HEK293 (cell line): ENCODE results near the gene SLC4A1AP.
"Not testable (repeated sequence)": the region's sequence is repeated elsewhere in the genome, so short reads cannot be mapped to it uniquely, and the experiment has no call there.

Experiments
- CTCF ChIA-PET: fragments of 350-600 bp; formaldehyde crosslinking; extraction: SDS; loops from one replicate; lab custom pipeline; 2021; ENCODE audit warnings: antibody characterized with exemption; lab: Yijun Ruan, JAX
- POLR2A ChIA-PET: fragments of 300-600 bp; formaldehyde crosslinking; extraction: SDS; loops from one replicate; lab custom pipeline; 2020; ENCODE audit warnings: antibody characterized with exemption, inconsistent platforms; lab: Yijun Ruan, JAX
- H3K27ac ChIP-seq: fragments of 200-500 bp; sonication (Bioruptor generic); 2 replicates; pipeline ENCODE4 v1.5.1; 2014; ENCODE audit warnings: low read depth, low read length, control low read depth, inconsistent platforms; ENCODE audit errors: extremely low read depth
- H3K36me3 ChIP-seq, 2 experiments: fragments of 200-500 bp in 1 of 2; sonication (Bioruptor generic) in 1 of 2; 1 replicate in 1 of 2; 2 replicates in 1 of 2; pipeline ENCODE4 v1.5.1; 2014 to 2017; ENCODE audit warnings: inconsistent platforms in 2 of 2, low read length in 2 of 2; ENCODE audit not compliant: control insufficient read depth in 2 of 2, insufficient read depth in 1 of 2
- H3K4me1 ChIP-seq: fragments of 200-500 bp; sonication (Bioruptor generic); 2 replicates; pipeline ENCODE4 v1.5.1; 2014; ENCODE audit warnings: mild to moderate bottlenecking, low read length, inconsistent platforms; ENCODE audit not compliant: control insufficient read depth, insufficient read depth
- H3K4me3 ChIP-seq: 2 replicates; pipeline ENCODE4 v1.5.1; 2011; ENCODE audit warnings: low read depth, mild to moderate bottlenecking, control low read depth, low read length, moderate library complexity
- H3K9me3 ChIP-seq: fragments of 200-500 bp; sonication (Bioruptor generic); 2 replicates; pipeline ENCODE4 v1.5.1; 2014; ENCODE audit warnings: low read depth, low read length, inconsistent platforms; ENCODE audit not compliant: control insufficient read depth, insufficient read depth
- ATF2 ChIP-seq: fragments of 450-650 bp; formaldehyde crosslinking; IDR thresholded peaks from 2 replicates; pipeline ENCODE4 v1.5.1; 2016; ENCODE audit warnings: missing biosample characterization, missing genetic modification characterization, low read depth
- BCL11A ChIP-seq: fragments of 450-650 bp; formaldehyde crosslinking; IDR thresholded peaks from 2 replicates; pipeline ENCODE4 v1.5.1; 2016; ENCODE audit warnings: low read depth, missing biosample characterization, missing genetic modification characterization
- CTCF ChIP-seq: fragments of 450-650 bp; formaldehyde crosslinking; IDR thresholded peaks from 2 replicates; pipeline ENCODE4 v1.5.1; 2016; ENCODE audit warnings: missing biosample characterization, missing genetic modification characterization
- GLI2 ChIP-seq: fragments of 450-650 bp; formaldehyde crosslinking; IDR thresholded peaks from 2 replicates; pipeline ENCODE4; 2017; ENCODE audit warnings: missing biosample characterization, missing genetic modification characterization, low read depth, borderline replicate concordance
- GLIS1 ChIP-seq: fragments of 450-650 bp; formaldehyde crosslinking; IDR thresholded peaks from 2 replicates; pipeline ENCODE4 v1.5.1; 2016; ENCODE audit warnings: missing biosample characterization, missing genetic modification characterization
- GLIS2 ChIP-seq: fragments of 450-650 bp; formaldehyde crosslinking; IDR thresholded peaks from 2 replicates; pipeline ENCODE4 v1.5.1; 2016; ENCODE audit warnings: missing biosample characterization, missing genetic modification characterization
- KLF10 ChIP-seq: fragments of 450-650 bp; IDR thresholded peaks from 2 replicates; pipeline ENCODE4 v1.5.1; 2018; ENCODE audit warnings: missing biosample characterization, mild to moderate bottlenecking, missing genetic modification characterization
- PRDM1 ChIP-seq: fragments of 450-650 bp; formaldehyde crosslinking; IDR thresholded peaks from 2 replicates; pipeline ENCODE4; 2016; ENCODE audit warnings: missing biosample characterization, missing genetic modification characterization
- REPIN1 ChIP-seq: fragments of 450-650 bp; formaldehyde crosslinking; IDR thresholded peaks from 2 replicates; pipeline ENCODE4 v1.5.1; 2017; ENCODE audit warnings: missing biosample characterization, missing genetic modification characterization, low read depth
- SETDB1 ChIP-seq: IDR thresholded peaks from one replicate; pipeline ENCODE4 v1.6.1; 2017; ENCODE audit warnings: mild to moderate bottlenecking, low read length, moderate library complexity, mixed read lengths; ENCODE audit not compliant: insufficient read length
- SP7 ChIP-seq: fragments of 450-650 bp; formaldehyde crosslinking; IDR thresholded peaks from 2 replicates; pipeline ENCODE4 v1.5.1; 2016; ENCODE audit warnings: missing biosample characterization, missing genetic modification characterization
- ZBTB8A ChIP-seq: fragments of 450-650 bp; formaldehyde crosslinking; IDR thresholded peaks from 2 replicates; pipeline ENCODE4 v1.5.1; 2016; ENCODE audit warnings: missing biosample characterization, missing genetic modification characterization
- ZNF148 ChIP-seq: fragments of 450-650 bp; formaldehyde crosslinking; IDR thresholded peaks from 2 replicates; pipeline ENCODE4 v1.5.0; 2017; ENCODE audit warnings: missing biosample characterization, missing genetic modification characterization, borderline replicate concordance
- ZNF174 ChIP-seq: fragments of 450-650 bp; formaldehyde crosslinking; IDR thresholded peaks from 2 replicates; pipeline ENCODE4 v1.5.0; 2017; ENCODE audit warnings: missing biosample characterization, mild to moderate bottlenecking, missing genetic modification characterization
- ZNF292 ChIP-seq: fragments of 450-650 bp; formaldehyde crosslinking; IDR thresholded peaks from 2 replicates; pipeline ENCODE4 v1.5.1; 2016; ENCODE audit warnings: low read depth, missing biosample characterization, missing genetic modification characterization, borderline replicate concordance
- ZNF362 ChIP-seq: fragments of 450-650 bp; formaldehyde crosslinking; IDR thresholded peaks from 2 replicates; pipeline ENCODE4 v1.5.1; 2016; ENCODE audit warnings: missing biosample characterization, missing genetic modification characterization
- ZNF501 ChIP-seq: fragments of 450-650 bp; formaldehyde crosslinking; IDR thresholded peaks from 2 replicates; pipeline ENCODE4 v1.5.1; 2016; ENCODE audit warnings: missing biosample characterization, missing genetic modification characterization
- ZNF513 ChIP-seq: fragments of 450-650 bp; IDR thresholded peaks from 2 replicates; pipeline ENCODE4 v1.5.1; 2018; ENCODE audit warnings: missing biosample characterization, missing genetic modification characterization
- ZNF521 ChIP-seq: fragments of 450-650 bp; formaldehyde crosslinking; IDR thresholded peaks from 2 replicates; pipeline ENCODE4 v1.5.1; 2017; ENCODE audit warnings: missing biosample characterization, mild to moderate bottlenecking, missing genetic modification characterization
- ZNF530 ChIP-seq: fragments of 450-650 bp; formaldehyde crosslinking; IDR thresholded peaks from 2 replicates; pipeline ENCODE4 v1.5.1; 2016; ENCODE audit warnings: low read depth, missing biosample characterization, missing genetic modification characterization
- ZNF654 ChIP-seq: fragments of 450-650 bp; formaldehyde crosslinking; IDR thresholded peaks from 2 replicates; pipeline ENCODE4 v1.5.1; 2016; ENCODE audit warnings: low read depth, missing biosample characterization, missing genetic modification characterization
- ZNF660 ChIP-seq: fragments of 450-650 bp; IDR thresholded peaks from 2 replicates; pipeline ENCODE4 v1.5.1; 2018; ENCODE audit warnings: missing biosample characterization, mild to moderate bottlenecking, missing genetic modification characterization
- ZNF768 ChIP-seq: fragments of 450-650 bp; formaldehyde crosslinking; IDR thresholded peaks from 2 replicates; pipeline ENCODE4 v1.5.1; 2018; ENCODE audit warnings: missing biosample characterization, mild to moderate bottlenecking, missing genetic modification characterization
- ZSCAN23 ChIP-seq: fragments of 450-650 bp; formaldehyde crosslinking; IDR thresholded peaks from 2 replicates; pipeline ENCODE4 v1.5.1; 2016; ENCODE audit warnings: missing biosample characterization, missing genetic modification characterization

The SLC4A1AP gene

GRCh38 chr2:27682334-27682771 lies 18.7 kb downstream of the SLC4A1AP start:
- H3K9me3 ChIP-seq, H3K4me3 ChIP-seq, H3K4me1 ChIP-seq, H3K27ac ChIP-seq: not testable (repeated sequence)
- ChIA-PET CTCF (interaction anchor here (0.6 to 4.1 kb wide), 45 partner anchors 10 to 1163 kb away, joined by 3 to 66 read pairs (median 4); partner anchors contain the start of genes EIF2B4, NRBP1, PPM1G and SLC4A1AP), POLR2A (interaction anchor here (0.7 kb wide), 2 partner anchors 9 to 725 kb away, joined by 3 to 4 read pairs; no protein-coding TSS in a partner anchor)
- peaks cover 70 to 83% of the 10 kb centered on the region in 2 experiments for H3K36me3 ChIP-seq
- peak; percentile 54; the same call in 1 of the 2 replicates for TF ChIP-seq PRDM1 (tag by site-specific recombination)
- TF ChIP-seq SP7: 0 out of 2 replicates have a peak, but pooled peaks have one; percentile 13
- peak; percentile 82 for TF ChIP-seq ZNF362 (tag by site-specific recombination)

GRCh38 chr2:27683390-27684071 lies 19.8 kb downstream of the SLC4A1AP start:
- H3K9me3 ChIP-seq: no peaks in the 10 kb centered on the region
- ChIA-PET POLR2A (interaction anchor here (1.0 to 1.4 kb wide), 4 partner anchors 9 to 302 kb away, joined by 3 to 4 read pairs (median 3); partner anchors contain the start of genes CCDC121, GPN1 and ZNF513), CTCF (interaction anchor here (0.5 to 4.1 kb wide), 75 partner anchors 8 to 979 kb away, joined by 3 to 66 read pairs (median 4); partner anchors contain the start of genes EIF2B4, NRBP1, PPM1G and SLC4A1AP)
- peaks cover 66 to 80% of the 10 kb centered on the region in 2 experiments for H3K36me3 ChIP-seq
- H3K4me1 ChIP-seq: no peaks in the 10 kb centered on the region
- no peak overlapping the region for H3K4me3 ChIP-seq
- no peak overlapping the region for H3K27ac ChIP-seq
- no peak for TF ChIP-seq ZNF292
- 0 out of 2 replicates have a peak, but pooled peaks have one; percentile 29 for TF ChIP-seq SP7
- no peak for TF ChIP-seq ZSCAN23 (tag by site-specific recombination)
- no peak for TF ChIP-seq ZBTB8A (tag by site-specific recombination)
- no peak for TF ChIP-seq ZNF530
- TF ChIP-seq ZNF654: peak; percentile 88
- no peak for TF ChIP-seq GLI2 (tag by site-specific recombination)
- TF ChIP-seq SETDB1: no peak
- TF ChIP-seq ATF2 (tag by site-specific recombination): no peak
- TF ChIP-seq KLF10 (tag by site-specific recombination): no peak
- TF ChIP-seq ZNF148 (tag by site-specific recombination): no peak
- TF ChIP-seq GLIS1 (tag by site-specific recombination): 0 out of 2 replicates have a peak, but pooled peaks have one; percentile 10
- no peak for TF ChIP-seq ZNF768 (tag by site-specific recombination)
- TF ChIP-seq ZNF521: no peak
- TF ChIP-seq GLIS2 (tag by site-specific recombination): no peak
- no peak for TF ChIP-seq ZNF513 (tag by site-specific recombination)
- peak; percentile 95 for TF ChIP-seq CTCF
- TF ChIP-seq ZNF660: peak; percentile 50; the same call in 1 of the 2 replicates
- no peak for TF ChIP-seq REPIN1 (tag by site-specific recombination)
- no peak for TF ChIP-seq ZNF501 (tag by site-specific recombination)
- no peak for TF ChIP-seq ZNF174 (tag by site-specific recombination)
- TF ChIP-seq BCL11A: no peak
